ENCODE results near the gene PTAFR. TPM values are rescaled to one million over a fixed set of nuclear protein-coding genes. Genes with fewer than 3 reads are reported as not detected.

PTAFR gene
- total RNA-seq, 1 donor from 2014 or later, result 0.19 TPM

GRCh38 chr1:28119556-28119955, 56.9 kb downstream of the PTAFR start:
- Mint-ChIP-seq H3K27me3 (no peaks in the 10 kb centered on the region), H3K4me1 (ENCODE audit: low read depth) (no peaks in the 10 kb centered on the region), H3K27ac (no peak overlapping the region), H3K4me3 (ENCODE audit: low read depth) (no peak overlapping the region), H3K36me3 (ENCODE audit: insufficient read depth) (no peaks in the 10 kb centered on the region), H3K9me3 (ENCODE audit: low read depth) (no peaks in the 10 kb centered on the region)
- TF ChIP-seq CTCF (IDR thresholded peaks at IDR 0.05; ENCODE audit: unreplicated experiment), result no peak
- no peak for DNase-seq (ENCODE audit: low spot score, unreplicated experiment)

GRCh38 chr1:28118640-28119307, 57.7 kb downstream of the PTAFR start:
- Mint-ChIP-seq H3K9me3 (ENCODE audit: low read depth) (no peaks in the 10 kb centered on the region), H3K4me1 (ENCODE audit: low read depth) (no peaks in the 10 kb centered on the region), H3K36me3 (ENCODE audit: insufficient read depth) (no peaks in the 10 kb centered on the region), H3K27me3 (no peaks in the 10 kb centered on the region), H3K4me3 (ENCODE audit: low read depth) (no peak overlapping the region), H3K27ac (no peak overlapping the region)
- TF ChIP-seq CTCF (IDR thresholded peaks at IDR 0.05; ENCODE audit: unreplicated experiment), result no peak
- no peak for DNase-seq (ENCODE audit: low spot score, unreplicated experiment)

- Mint-ChIP-seq H3K36me3 (ENCODE audit: insufficient read depth) (no peaks in the 10 kb centered on the region), H3K27me3 (no peaks in the 10 kb centered on the region), H3K9me3 (ENCODE audit: low read depth) (no peaks in the 10 kb centered on the region), H3K27ac (peak overlapping the region; percentile 45), H3K4me1 (ENCODE audit: low read depth) (no peaks in the 10 kb centered on the region), H3K4me3 (ENCODE audit: low read depth) (no peak overlapping the region)
- DNase-seq (ENCODE audit: low spot score, unreplicated experiment), result no peak
- TF ChIP-seq CTCF (IDR thresholded peaks at IDR 0.05; ENCODE audit: unreplicated experiment), result no peak
Measured at GRCh38 chr1:28115267-28115666, 61.2 kb downstream of the PTAFR start.

GRCh38 chr1:28114844-28115243, 61.6 kb downstream of the PTAFR start:
- DNase-seq (ENCODE audit: low spot score, unreplicated experiment), result no peak
- H3K27me3 Mint-ChIP-seq, result no peaks in the 10 kb centered on the region

GRCh38 chr1:28113242-28113572, 63.3 kb downstream of the PTAFR start:
- Mint-ChIP-seq H3K9me3 (ENCODE audit: low read depth) (no peaks in the 10 kb centered on the region), H3K36me3 (ENCODE audit: insufficient read depth) (no peaks in the 10 kb centered on the region), H3K4me3 (ENCODE audit: low read depth) (no peak overlapping the region), H3K4me1 (ENCODE audit: low read depth) (no peaks in the 10 kb centered on the region), H3K27ac (no peak overlapping the region), H3K27me3 (no peaks in the 10 kb centered on the region)
- DNase-seq (ENCODE audit: low spot score, unreplicated experiment), result no peak
- TF ChIP-seq CTCF (IDR thresholded peaks at IDR 0.05; ENCODE audit: unreplicated experiment), result no peak

More at GRCh38 chr1:28114844-28115243, 61.6 kb downstream of the PTAFR start:
- no peaks in the 10 kb centered on the region for H3K9me3 Mint-ChIP-seq (ENCODE audit: low read depth)
- H3K4me1 Mint-ChIP-seq (ENCODE audit: low read depth), result no peaks in the 10 kb centered on the region
- no peak overlapping the region for H3K27ac Mint-ChIP-seq
- no peak overlapping the region for H3K4me3 Mint-ChIP-seq (ENCODE audit: low read depth)
- H3K36me3 Mint-ChIP-seq (ENCODE audit: insufficient read depth), result no peaks in the 10 kb centered on the region
- no peak for TF ChIP-seq CTCF (IDR thresholded peaks at IDR 0.05; ENCODE audit: unreplicated experiment)
